COR-L47 (cell line): ENCODE data around the gene SLIT3.

Experiments used
- DNase-seq: peaks from one replicate; lab custom pipeline; 2025; lab: John Stamatoyannopoulos, UW

The SLIT3 gene

DNA sequence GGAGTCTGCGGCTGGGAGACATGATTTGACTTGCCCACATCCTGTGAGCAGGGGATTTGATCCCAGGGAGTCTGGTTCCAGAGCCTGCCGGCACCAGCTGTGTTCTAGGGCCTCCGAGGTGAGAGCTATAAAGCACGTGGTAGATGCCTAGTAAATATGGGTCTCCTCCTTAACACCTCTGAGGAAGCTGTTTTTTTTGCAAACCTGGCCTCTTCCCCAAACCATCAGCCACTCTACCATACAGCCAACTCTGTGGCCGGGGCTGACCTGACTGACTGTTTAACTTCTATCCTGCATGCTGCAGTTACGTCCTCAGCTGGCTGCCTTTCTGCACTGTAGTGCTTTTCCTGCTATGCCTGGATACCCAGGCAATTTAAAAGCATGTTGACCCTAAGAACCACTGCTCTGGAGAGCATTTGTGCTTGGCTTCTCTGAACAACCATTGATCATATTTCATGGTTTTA, 220.5 kb downstream of the SLIT3 start:
- no peak for DNase-seq

DNA sequence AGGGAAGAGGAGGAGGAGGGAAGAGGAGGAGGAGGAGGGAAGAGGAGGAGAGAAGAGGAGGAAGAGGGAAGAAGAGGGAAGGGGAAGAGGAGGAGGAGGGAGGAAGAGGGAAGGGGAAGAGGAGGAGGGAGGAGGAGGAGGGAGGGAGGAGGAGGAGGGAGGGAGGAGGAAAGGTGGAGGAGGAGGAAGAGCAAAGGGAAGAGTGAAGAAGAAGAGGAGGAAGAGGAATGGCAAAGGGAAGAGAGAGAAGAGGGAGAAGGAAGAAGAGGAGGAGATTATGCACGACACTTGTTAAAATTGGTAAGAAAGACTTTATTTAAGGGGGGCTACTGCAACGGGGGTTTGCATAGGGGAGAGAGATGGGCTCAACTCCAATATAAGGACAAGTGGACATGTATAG, 221.2 kb downstream of the SLIT3 start:
- no peak for DNase-seq

DNA sequence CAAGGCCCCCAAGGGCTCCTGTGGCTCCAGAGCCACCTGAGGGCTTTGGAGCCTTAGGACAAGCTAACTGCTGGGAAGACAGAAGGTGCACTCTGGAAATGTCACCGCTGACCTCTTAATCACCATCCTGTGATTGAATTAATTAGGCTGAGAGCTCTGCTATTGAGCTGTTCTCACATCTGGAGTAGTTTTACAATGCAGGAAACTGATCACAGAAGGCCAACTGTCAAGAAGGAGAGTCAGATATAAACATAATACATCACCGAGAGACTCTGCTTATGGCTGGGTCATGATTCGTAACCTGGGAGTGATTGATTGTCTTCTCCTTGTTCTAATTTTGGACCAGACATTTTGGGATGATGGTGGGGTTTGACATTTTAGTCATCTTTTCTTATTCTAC, 226.1 kb downstream of the SLIT3 start:
- no peak for DNase-seq

DNA sequence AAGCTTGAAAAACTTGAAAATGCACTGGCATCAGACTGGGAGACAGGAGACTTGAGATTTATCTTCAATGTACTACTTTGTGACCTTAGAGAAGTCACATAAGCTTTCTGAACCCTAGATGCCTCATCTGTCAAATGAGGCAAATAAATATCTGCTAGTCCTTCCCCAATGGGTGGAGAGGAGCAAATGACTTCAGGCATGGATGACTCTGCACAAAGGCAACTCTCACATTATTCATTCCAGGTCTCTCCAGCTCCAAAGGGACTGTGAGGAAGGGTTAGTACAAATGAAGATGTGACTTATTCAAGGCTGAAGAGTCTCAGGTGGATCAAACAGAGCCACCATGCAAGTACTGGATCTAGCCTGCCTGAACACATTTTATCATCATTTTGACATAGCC, 228.7 kb downstream of the SLIT3 start:
- no peak for DNase-seq

DNA sequence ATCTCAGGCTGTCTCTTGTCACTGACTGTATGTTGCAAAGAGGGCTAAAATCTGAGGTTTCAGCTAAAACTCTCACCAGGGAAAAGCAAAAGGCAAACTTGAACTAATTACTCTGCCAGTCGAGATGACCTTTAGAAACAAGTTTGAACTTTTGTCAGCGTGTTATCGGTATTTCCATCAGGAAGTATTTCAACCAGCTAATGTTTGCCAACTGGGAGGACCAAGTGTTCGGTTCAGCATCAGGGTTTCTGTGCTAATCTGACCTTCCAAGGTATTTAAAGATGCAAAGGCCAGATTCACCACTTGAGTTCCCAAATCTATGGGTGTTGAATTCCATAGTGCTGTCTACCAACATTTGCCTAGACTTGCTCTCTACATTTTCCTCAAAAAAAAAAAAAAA, 230.5 kb downstream of the SLIT3 start:
- DNase-seq, result no peak

DNA sequence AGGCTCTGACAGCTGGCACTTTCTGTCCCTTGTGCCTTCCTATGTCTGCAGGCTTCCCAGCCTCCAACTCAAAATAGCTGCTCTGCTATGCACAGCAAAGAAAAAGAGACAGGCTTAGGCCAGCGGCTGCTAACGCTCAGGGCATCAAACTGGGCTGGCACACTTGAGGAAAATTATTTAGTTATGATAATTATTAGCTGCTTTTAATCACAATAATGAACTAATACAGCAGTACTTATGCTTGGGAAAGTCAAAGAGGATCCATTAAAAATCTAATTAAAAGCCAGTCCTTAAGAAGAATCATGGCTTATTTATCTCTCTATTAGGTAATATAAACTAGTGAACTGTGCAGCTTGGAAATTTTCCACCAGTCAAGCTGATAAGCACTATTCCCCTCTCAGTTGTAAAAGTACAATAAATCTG, 233.2 kb downstream of the SLIT3 start:
- DNase-seq, result no peak

DNA sequence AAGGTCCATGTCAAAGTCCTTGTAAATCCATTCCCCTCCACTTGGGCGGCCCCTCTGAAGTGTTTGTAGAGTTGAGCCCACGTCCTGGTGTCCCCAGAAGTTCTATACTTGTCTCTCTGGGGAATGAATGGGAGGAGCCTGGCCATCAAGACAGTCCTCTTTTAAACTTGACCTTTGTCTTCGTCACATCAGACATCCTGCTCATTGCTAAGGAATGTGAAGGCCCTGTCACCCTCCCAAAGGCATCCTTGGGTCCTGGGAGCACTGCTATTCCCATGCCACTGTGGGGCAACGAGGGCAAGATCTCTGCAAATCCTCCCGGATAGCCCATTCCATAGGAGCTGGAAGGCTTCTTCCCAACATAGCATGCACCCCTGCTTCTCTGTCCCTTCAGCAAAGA, 235.5 kb downstream of the SLIT3 start:
- no peak for DNase-seq

DNA sequence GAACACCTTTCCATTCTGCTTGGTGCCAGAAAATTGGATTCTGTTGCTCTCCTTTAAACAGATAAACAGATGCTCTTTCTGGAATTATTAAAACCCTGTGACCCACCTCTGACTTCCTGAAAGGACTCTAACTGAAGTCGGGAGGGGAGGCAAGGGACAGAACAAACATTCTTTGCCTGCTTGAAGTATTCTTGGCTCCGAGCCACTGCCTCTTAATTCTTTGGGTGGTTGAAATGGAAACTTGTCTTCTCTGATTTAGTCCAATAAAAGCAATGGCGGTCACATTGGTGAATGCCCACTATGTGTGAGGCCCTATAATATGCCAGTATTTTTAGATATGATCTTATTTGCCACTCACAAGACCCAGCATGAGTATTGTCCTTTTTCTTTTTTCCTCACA, 236.8 kb downstream of the SLIT3 start:
- DNase-seq, result no peak

DNA sequence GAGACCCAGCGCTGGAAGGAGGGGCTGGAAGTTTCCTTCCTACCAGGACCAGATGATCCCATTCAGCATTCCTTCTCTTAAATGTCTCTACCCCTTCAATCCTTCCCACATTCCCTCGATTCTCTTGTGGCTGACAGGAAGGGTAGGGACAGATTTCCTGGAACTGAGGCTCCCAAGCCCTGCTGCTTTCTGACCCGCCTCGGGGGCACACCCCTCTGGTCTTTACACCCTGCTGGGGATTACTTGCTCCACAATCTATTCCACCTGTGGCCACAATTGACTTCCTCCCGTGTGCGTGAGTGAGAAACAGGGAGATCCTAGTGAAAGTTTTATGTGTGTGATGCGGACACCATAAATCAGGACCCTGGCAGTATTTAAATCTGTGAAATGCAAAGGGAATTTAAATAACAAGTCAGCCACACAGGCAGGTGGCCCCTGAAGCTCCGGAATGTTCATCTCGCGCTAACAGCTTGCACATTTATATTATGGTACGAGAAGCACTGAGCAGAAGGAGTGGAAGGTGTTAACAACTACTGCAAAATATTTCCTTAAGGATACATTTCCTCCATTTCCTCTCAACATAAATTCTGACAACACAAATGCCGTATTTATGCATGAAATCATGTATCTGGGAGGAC, 237.5 kb downstream of the SLIT3 start:
- no peak for DNase-seq

DNA sequence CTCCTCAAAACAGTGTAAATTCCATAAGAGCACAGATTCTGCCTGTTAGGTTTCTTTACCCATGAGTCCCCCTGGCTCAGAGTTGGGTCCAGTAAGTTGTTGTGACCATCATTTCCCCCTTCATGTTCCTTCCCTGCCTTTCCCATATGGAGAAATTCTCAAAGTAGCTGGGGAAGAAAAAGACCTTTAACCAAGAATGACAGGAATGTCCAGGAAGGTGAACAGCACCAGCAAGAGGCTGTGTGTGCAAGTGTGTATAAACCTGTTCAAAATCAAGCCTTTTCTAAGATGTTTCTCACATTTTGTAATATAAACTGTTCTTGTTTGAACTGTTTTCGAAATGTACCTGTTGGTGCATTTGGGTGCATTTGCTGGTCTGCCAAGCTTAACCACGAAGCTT, 238.2 kb downstream of the SLIT3 start:
- no peak for DNase-seq

DNA sequence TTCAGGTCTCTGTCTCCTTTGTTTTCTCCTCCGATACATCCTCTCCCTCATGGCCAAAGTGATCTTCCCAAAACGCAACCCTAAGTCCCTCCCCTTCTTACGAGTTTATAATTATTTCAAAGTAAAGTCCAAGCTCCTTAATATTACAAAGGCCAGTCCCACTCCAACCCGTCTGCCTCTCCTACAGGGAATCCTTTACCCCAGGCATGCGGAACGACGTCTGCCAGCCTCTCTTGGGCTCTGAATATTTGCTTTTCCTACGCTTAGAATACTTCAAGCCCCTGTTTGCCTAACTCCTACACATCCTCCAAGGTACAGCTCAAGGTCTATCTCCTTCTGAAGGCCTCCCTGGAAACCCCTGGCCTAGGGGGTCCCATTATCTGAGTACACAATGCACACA, 246.4 kb downstream of the SLIT3 start:
- no peak for DNase-seq

DNA sequence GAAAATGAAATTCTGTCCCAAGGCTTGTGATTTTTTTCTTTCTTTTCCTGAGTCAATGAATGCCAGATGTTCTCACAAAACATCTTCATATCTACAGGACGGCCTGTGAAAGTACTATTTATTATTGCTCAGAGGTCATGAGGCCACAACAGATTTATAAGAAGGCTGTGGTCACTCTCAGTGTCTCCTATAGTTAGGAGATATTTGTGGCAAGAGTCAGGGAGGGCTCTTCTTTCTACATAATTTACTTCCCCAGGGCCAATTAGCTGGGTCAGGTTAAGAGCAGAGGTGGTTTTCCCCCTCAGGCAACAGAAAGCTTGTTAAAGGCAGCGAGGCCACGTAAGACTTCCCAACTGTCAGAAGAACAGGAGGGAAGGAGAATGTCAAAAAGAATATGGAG, 248.7 kb downstream of the SLIT3 start:
- DNase-seq, result no peak

DNA sequence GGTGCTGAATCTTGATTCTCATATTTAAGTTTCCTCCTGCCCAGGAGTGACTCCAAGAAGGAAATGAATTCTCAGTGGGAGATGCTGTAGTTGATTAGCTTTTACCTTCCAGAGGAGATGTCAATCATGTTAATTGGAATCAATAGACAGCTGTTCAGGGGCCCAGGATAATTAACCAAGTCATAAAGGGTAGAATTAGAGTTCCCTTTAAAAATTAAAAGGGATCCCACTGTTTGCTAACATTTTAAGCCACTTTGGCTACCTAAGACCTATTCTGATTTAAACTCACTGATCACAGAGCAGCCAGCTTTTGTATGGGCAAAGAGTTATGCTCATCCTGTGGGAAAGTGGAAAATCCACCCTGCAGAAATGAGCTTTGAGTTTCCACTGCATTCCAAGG, 249.6 kb downstream of the SLIT3 start:
- DNase-seq, result no peak

DNA sequence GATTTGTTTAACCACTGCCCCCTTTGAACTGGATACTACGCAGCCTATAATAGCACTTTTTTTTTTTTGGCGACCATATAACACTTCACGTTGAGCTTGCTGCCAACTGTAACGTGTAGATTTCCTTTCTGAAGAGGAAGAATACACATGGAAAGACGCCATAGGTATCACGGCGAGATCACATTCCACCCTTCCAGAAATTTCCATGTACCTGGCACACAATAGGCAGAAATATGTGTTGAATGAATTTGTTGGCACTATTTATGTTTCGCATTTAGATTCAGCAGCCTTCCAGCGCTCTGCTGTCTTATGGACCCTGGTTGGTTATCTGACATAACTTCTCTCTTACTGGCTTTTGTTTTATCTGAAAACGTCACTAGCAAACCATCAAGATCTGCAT, 250.3 kb downstream of the SLIT3 start:
- no peak for DNase-seq

DNA sequence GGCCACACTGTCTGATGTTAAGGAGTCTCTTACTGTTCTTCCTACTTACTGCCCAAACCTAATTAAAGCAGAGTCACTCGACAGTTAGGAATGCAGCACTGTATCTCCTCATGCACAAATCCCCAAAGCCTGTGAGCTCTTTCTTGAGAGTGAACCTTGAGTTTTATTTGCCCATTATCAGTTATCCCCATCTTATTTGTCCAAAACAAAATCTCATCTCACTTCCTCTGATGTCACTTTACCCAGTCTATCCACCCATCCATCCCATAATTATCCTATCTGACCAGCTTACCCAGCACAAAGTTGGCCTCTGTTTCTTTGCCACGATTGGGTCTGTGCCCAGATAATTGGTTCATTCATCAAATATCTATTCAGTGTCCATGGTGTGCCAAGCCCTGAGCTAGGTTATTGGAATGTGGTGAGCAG, 250.8 kb downstream of the SLIT3 start:
- no peak for DNase-seq

DNA sequence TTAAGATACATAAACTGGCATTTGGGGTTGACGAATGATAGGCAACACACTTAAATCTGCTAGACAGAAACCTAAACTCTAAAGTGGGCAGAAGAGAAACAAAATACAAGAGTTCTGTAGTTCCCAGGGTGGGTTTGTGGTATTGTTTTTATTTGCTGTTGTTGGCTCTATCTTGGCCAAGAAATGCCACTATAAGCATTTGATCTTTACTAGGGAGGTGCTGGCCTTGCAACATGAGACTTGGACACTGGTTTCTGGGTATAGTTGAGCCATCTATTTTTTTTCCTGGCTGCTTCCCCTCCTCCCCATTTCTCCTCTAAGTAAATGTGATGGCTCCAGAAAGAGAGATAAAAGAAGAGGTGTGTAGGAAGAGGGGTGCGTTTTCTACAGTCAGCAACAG, 251.2 kb downstream of the SLIT3 start:
- no peak for DNase-seq

DNA sequence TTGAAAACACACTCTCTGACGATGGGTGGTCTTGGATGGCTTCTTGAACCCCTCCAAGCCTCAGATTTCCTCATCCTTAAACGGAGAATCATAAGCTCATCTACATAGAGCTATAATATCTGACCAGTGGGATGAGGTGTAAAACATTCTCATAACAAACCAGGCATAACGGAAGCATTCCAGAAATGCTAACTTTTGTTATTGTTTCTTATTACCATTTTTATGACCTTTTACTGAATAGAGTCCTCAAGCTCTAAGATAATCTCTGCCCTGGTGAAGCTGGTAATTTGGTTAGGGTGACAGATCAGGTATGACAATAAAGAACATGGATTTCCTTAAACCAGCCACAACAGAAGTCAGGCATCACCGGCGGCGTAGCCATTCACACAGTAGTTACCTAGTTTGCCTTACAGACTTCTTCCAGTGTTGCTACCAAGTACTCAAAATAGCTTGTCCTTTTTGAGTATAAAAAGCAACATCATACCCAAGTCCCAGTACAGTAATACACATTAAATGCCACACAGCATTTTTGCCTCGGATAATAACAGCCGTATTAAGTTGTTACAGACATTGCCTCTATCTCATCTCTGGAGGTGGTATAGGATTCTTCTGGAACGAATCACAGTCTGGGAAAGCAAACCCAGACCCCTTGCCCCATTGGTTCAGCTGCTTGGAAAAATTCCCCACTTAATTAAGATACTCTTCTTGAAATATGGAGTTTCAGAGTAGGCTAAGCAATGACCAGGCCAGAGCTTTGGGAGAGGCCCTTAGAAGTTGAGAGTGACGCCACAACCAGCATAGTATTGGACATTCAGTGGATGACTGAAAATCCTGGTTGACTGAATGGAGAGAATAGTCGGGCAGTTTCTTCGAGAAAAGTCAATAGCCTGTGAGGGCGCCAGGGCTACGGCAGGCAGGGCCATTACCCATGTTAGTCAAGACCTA, 252.5 kb downstream of the SLIT3 start:
- DNase-seq, result no peak

DNA sequence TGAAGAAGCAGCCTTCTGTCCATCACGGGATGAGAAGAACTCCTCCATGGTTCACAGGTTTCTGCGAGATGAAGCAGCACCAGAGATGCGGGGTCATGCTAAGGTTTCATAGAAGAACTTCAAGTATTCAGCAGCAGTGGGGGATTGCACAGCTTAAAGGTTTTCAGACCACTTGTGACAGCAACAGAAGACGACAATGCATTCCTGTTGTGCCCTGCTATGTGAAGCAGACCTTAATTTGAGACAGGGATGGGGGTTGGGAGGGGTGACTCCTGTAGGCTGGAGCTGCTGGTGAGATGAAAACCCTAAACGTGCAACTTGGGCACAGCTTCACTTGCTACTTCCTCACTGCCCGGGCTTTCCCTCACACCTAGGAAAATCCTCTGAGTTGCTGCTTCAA, 256.0 kb downstream of the SLIT3 start:
- no peak for DNase-seq

DNA sequence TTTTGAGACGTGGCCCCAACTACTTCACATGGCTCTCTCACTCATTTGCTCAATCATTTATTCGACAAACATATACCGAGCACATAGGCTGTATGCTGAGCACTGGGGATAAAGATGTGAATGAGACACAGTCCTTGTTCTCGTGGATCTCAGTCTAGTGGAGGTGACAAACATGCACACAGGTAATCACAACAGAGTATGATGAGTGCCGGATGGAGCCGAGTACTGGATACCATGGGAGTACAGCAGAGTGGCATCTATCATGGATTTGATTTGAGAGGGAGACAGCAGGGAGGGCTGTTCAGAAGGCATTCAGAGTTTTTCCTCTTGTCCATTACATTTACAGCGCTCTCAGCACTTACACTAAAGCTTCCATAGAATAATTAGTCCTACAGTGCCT, 259.8 kb downstream of the SLIT3 start:
- DNase-seq, result no peak

DNA sequence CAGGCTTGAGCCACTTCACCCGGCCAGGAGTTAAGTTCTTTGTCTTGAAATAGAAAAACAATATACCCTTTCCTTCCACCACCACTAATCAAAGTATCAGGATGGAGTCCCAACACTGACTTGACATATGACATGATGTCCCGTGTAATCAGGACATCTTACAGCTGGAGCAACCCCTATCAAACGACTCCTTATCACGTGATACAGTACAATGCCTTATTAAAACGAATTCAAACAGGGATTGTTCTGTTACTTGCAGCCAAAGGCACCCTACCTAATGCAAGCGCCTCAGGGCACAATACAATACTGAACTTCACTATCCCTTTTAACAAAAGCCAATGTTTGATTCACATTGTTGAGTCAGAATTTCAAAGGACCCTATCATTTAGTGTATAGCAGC, 261.3 kb downstream of the SLIT3 start:
- DNase-seq, result no peak

DNA sequence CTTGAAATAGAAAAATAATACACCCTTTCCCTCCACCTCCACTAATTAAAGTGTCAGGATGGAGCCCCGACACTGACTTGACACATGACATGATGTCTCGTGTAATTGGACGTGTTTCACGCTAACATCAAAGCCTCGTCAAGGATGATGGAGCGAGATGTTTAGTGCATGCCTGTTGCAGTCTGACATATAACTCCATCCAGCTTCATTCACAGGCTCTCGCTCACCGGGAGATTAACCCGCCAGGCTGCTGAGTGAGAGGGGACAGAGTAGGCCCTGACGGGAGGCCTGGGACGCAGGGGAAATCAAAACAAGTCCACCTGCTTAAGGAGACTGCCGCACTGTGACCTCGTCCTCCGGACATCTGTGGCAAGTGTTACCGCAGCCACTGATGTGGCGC, 263.5 kb downstream of the SLIT3 start:
- no peak for DNase-seq

DNA sequence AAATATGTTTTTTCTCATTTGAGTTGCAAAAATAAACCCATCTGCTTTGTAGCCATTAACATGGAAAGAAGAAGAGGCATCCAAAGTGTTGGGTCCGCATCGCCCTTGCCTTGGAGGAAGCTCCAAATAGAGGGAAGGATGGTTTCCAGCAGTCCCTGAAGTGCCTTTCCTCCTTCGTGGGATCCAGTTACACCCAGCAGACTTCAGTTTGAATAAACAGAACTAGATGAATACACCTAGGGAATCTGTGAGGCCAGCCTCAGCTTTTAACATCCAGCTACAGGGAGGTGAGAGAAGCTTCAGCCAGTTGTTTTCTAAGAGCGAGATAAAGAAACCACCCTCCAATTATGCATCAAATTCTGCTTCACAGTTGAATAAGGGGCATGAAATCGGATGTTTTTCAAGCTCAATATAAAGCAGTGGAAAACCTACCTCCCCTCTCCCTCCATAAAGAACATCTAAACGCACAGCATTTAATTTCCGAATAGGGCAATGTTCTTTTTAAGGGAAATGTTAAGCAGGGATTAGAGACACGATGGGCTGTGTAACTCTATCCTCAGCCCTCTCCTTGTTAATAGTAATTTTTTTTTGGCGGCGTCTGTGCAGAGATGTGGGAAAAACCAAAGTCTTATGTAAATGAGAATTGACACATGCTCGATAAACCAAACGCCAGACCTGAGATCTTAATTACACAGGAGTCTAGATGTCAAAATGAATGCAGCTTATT, 264.7 kb downstream of the SLIT3 start:
- no peak for DNase-seq
